PFSK-1 (cell line): ENCODE data around the gene IBTK.

Source experiments
- FOXP2 ChIP-seq: optimal IDR thresholded peaks from 2 replicates; pipeline ENCODE3; 2011; ENCODE audit warnings: borderline replicate concordance, control low read depth, inconsistent platforms; ENCODE audit not compliant: insufficient read depth; ENCODE audit errors: extremely low read length, extremely low read depth
- POLR2AphosphoS5 ChIP-seq: IDR thresholded peaks from 2 replicates; pipeline ENCODE4 v1.6.1; 2012; ENCODE audit warnings: low read depth, mild to moderate bottlenecking, control low read depth, low read length, moderate library complexity
- SIN3A ChIP-seq: IDR thresholded peaks from 2 replicates; pipeline ENCODE4 v1.6.1; 2012; ENCODE audit warnings: mild to moderate bottlenecking, low read length, moderate library complexity, borderline replicate concordance; ENCODE audit not compliant: insufficient read depth
- TAF1 ChIP-seq: IDR thresholded peaks from 2 replicates; pipeline ENCODE4 v1.6.1; 2012; ENCODE audit warnings: low read length, control low read depth, borderline replicate concordance; ENCODE audit not compliant: insufficient read depth
- TF ChIP-seq, protein P1 (sequence below), 2 experiments: IDR thresholded peaks; 2 replicates each; pipeline versions ENCODE4 v1.6.1 to v1.8.0; 2011 to 2012; ENCODE audit warnings: low read depth in 2 of 2, low read length in 2 of 2, control low read depth in 1 of 2, inconsistent platforms in 1 of 2, mild to moderate bottlenecking in 1 of 2, moderate library complexity in 1 of 2; ENCODE audit not compliant: insufficient read depth in 1 of 2

Gene IBTK

DNA sequence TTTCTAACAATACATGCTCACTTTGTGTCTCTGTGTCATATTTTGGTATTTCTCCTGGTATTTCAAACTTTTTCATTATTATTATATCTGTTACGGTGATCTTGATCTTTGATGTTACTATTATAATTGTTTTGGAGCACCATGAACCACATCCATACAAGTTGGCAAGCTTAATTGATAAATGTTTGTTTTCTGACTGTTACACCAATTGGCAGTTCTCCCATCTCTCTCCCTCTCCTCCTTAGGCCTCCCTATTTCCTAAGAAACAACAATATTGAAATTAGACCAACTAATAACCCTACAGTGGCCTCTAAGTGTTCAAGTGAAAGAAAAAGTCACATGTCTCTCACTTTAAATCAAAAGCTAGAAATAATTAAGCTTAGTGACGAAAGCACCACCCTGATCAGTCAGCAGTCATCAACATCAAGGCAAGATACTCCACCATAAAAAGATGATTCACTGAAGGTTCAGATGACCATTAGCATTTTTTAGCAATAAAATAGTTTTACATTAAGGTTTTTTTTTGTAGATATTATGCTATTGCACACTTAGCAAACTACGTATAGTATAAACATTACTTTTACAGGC, 61.5 kb downstream of the IBTK start:
- TF ChIP-seq POLR2AphosphoS5, result no peak
- TF ChIP-seq SIN3A, result no peak
- TF ChIP-seq FOXP2, result no peak
- TF ChIP-seq, protein P1, sequence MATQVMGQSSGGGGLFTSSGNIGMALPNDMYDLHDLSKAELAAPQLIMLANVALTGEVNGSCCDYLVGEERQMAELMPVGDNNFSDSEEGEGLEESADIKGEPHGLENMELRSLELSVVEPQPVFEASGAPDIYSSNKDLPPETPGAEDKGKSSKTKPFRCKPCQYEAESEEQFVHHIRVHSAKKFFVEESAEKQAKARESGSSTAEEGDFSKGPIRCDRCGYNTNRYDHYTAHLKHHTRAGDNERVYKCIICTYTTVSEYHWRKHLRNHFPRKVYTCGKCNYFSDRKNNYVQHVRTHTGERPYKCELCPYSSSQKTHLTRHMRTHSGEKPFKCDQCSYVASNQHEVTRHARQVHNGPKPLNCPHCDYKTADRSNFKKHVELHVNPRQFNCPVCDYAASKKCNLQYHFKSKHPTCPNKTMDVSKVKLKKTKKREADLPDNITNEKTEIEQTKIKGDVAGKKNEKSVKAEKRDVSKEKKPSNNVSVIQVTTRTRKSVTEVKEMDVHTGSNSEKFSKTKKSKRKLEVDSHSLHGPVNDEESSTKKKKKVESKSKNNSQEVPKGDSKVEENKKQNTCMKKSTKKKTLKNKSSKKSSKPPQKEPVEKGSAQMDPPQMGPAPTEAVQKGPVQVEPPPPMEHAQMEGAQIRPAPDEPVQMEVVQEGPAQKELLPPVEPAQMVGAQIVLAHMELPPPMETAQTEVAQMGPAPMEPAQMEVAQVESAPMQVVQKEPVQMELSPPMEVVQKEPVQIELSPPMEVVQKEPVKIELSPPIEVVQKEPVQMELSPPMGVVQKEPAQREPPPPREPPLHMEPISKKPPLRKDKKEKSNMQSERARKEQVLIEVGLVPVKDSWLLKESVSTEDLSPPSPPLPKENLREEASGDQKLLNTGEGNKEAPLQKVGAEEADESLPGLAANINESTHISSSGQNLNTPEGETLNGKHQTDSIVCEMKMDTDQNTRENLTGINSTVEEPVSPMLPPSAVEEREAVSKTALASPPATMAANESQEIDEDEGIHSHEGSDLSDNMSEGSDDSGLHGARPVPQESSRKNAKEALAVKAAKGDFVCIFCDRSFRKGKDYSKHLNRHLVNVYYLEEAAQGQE (IDR thresholded peaks at IDR 0.05; ENCODE audit: insufficient read depth in 1 of 2, low read depth in 2 of 2, low read length in 2 of 2), result no peak
- no peak for TF ChIP-seq TAF1

DNA sequence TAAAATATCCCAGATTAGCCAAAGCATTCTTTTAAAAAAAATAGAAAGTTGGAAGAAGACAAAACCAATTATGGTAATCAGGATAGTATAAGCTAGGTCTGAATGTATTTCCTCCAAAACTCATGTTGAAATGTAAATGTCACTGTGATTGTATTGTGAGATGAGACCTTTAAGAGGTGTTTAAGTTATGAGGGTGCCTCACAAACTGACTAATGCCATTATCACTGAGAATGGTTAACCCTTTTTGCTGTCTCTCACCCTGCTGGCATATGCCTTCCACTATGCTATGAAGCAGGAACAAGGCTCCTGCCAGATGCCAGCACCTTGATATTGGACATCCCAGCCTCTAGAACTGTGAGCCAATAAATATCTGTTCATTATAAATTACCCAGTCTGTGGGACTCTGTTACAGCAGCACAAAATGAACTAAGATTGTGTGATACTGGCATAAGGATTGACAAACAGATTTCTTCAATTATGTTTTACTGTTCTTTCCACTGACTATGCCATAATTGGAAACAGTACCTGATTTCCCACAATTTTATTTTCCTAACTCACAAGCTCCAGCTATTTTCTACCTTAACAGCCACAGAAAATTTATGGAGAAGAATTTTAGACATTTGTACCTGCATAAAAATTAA, 63.8 kb downstream of the IBTK start:
- TF ChIP-seq TAF1, result no peak
- no peak for TF ChIP-seq SIN3A

DNA sequence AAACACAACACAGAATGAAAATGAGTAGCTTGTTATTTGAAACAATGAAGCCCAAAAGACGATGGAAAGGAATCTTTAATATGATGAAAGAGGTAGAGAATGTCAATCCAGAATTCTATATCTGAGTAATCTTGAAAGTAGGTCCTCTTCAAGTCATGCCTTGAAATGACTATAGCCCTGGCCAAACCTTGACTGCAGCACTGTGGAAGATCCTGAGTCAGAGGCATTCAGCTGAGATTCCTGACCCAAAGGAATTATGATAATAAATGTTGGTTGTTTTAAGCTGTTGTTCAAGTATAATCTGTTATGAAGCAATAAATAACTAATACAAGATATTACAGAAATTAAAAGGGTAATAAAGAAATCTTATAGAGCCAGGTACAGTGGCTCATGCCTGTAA, 64.8 kb downstream of the IBTK start:
- TF ChIP-seq FOXP2 (no peak), SIN3A (no peak), TAF1 (no peak), POLR2AphosphoS5 (no peak)
- TF ChIP-seq, protein P1 (IDR thresholded peaks at IDR 0.05; ENCODE audit: insufficient read depth in 1 of 2, low read depth in 2 of 2, low read length in 2 of 2), result no peak

GRCh38 chr6:82179415-82179814, 68.1 kb downstream of the IBTK start:
- TF ChIP-seq SIN3A (no peak), POLR2AphosphoS5 (no peak), FOXP2 (no peak), TAF1 (no peak)
- TF ChIP-seq, protein P1 (IDR thresholded peaks at IDR 0.05; ENCODE audit: insufficient read depth in 1 of 2, low read depth in 2 of 2, low read length in 2 of 2), result no peak

GRCh38 chr6:82178759-82179112, 68.8 kb downstream of the IBTK start:
- TF ChIP-seq POLR2AphosphoS5, result no peak
- TF ChIP-seq, protein P1 (IDR thresholded peaks at IDR 0.05; ENCODE audit: insufficient read depth in 1 of 2, low read depth in 2 of 2, low read length in 2 of 2), result no peak
- no peak for TF ChIP-seq SIN3A
- TF ChIP-seq FOXP2, result no peak
- TF ChIP-seq TAF1, result no peak
